Mucosa of gallbladder (tissue), 1 donor: ENCODE results near the gene ZNF518A. TPM values are rescaled to one million over a fixed set of nuclear protein-coding genes. Genes with fewer than 3 reads are reported as not detected.
"Not testable (repeated sequence)": the region's sequence is repeated elsewhere in the genome, so short reads cannot be mapped to it uniquely, and the experiment has no call there.

ENCODE experiments used
- DNase-seq: peaks from one replicate; pipeline ENCODE4 v3.0.0-alpha.2; 2020; ENCODE audit warnings: low spot score
- total RNA-seq: library from RNA; stranded (reverse); gene quantifications from one replicate; pipeline ENCODE4 v1.2.1, GENCODE V29; 2021
- donor health status: DM: no; HTN: no; CAD: no.

The ZNF518A gene
- total RNA-seq, 1 donor from 2014 or later = 21.6 TPM

- DNase-seq = no peak
Measured at GRCh38 chr10:96131621-96132020, 1.5 kb downstream of the ZNF518A start.

GRCh38 chr10:96133135-96133534 lies 3.0 kb downstream of the ZNF518A start:
- no peak for DNase-seq

DNA sequence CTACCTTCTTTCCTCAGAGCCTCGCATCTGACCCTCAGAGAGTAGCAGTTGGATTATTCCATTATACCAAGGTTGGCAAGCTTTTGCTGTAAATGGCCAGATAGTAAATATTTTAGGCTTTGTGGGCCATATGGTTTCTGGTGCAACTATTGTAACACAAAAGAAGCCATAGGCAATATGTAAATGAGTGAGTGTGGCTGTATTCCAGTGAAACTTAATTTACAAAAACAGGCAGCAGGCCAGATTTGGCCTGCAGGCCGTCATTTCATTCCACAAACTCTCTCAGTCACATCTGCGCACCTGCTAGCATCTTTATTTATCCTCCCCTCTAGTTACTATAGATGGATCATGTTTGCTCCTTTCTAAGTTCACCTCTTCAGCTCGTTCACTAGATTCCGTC lies 6.7 kb downstream of the ZNF518A start:
- no peak for DNase-seq

GRCh38 chr10:96137567-96137966 lies 7.5 kb downstream of the ZNF518A start:
- DNase-seq = no peak

GRCh38 chr10:96138102-96138501 lies 8.0 kb downstream of the ZNF518A start:
- no peak for DNase-seq

- DNase-seq = no peak
Measured at GRCh38 chr10:96152437-96152836, 22.3 kb downstream of the ZNF518A start.

DNA sequence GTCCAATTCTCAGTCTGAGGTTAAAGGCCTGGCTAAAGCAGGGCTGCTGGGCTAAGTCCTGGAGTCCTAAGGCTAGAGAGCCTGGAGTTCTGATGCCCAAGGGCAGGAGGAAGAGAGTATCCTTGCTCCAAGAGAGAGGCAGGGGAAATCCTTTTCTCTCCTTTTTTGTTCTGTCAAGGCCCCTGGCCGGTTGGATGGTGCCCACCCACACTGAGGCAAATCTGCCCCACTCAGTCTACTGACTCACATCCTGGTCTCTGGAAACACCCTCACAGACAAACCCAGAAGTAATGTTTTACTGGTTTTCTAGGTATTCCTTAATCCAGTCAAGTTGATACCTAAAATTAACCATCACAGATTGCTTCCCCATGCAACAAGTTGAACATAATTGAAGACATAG lies 23.0 kb downstream of the ZNF518A start:
- DNase-seq = no peak

DNA sequence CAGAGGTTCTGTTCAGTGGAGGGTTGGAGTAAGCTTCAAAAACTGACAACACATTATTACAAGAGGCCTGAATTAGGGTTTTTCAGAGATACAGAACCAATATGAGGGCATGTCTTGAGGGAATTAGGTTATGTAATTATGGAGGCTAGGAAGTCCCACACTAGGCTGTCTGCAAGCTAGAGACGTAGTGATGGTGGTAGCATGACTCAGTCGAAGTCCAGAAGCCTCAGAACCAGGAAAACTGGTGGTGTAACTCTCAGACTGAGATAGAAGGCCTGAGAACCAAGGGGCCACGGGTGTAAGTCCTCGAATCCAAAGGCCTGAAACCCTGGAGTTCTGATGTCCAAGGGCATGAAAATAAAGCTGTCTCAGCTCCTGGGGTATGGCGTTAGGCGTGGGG lies 35.6 kb downstream of the ZNF518A start:
- no peak for DNase-seq

- DNase-seq = no peak
Measured at GRCh38 chr10:96168546-96168945, 38.4 kb downstream of the ZNF518A start.

DNA sequence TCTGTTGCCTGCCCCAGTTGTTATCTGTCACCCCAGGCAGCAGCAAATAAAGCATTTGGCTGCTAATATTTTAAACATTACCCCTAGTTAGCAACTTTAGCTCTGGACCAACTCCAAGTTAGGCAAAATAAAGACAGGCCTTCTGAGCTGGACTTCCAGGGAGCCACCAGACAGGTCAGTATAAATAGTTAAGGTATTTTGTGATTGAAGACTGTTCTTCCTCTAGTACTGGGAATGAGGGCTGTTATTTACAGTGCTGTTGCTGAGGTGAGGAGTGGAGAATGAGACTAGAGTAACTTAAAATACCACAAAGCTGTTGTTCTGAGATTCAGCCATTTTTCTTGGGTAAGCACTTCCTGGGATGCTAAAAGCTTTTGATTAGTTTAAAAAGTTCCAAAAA lies 40.1 kb downstream of the ZNF518A start:
- no peak for DNase-seq

GRCh38 chr10:96172666-96173065 lies 42.6 kb downstream of the ZNF518A start:
- DNase-seq = no peak

GRCh38 chr10:96176985-96177384 lies 46.9 kb downstream of the ZNF518A start:
- DNase-seq = no peak

GRCh38 chr10:96188421-96188820 lies 58.3 kb downstream of the ZNF518A start:
- DNase-seq = no peak

- no peak for DNase-seq
Measured at GRCh38 chr10:96188916-96189315, 58.8 kb downstream of the ZNF518A start.

- DNase-seq = not testable (repeated sequence)
Measured at GRCh38 chr10:96189505-96189904, 59.4 kb downstream of the ZNF518A start.

DNA sequence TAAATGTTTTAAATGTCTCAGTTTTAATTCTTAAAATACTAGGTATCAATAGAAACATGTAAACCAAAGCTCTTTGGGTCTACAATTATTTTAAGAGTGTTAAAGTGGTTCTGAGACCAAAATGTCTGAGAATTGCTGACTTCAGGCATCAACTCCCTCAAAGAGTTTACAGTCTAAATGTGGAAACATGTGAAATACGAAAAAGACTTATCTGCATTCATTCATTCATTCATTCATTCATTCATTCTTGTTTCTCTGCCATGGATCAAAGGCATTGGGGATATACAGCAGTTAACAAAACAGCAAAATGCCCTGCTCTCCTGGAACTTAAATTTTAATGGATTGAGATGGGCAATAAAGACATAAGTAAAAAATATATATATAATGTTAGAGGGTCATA lies 71.4 kb downstream of the ZNF518A start:
- DNase-seq = no peak

DNA sequence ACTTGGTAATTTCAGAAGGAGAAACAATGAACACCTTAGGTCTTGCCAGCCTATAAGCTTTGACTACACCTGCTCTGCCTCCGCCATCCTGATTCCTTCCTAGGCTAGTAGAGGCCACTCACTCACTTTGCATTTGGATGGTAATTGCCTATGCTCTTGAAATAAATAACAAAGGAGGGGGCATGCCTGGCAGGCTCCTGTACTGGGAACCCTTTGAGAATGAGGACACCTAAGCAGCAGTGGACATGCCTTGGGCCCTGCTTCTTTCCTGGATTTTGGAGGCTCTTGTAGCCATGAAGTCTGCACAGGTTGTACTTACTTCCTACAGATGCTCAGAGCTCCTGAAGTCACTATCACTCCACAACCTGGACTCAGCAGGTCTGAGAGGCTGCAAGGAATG lies 75.5 kb downstream of the ZNF518A start:
- DNase-seq = no peak

DNA sequence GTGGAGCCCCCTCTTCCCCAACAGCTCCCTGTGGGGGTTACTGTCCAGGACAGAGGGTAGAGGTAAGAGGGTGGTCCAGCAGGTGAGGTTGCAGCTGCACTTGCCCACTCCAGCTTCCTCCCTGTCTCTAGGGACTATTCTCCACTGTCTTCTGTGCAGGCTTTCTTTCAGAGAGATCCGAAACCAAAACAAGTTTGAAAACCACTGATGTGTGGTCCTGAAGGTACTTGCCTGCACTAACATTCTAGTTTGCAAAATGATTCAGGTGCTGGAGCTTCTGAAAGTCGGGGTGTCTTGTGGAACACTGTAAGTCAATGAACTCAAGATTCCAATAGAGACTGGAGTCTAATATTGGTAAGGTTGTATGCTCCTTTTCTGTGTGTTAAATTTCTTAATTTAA lies 78.2 kb downstream of the ZNF518A start:
- no peak for DNase-seq

DNA sequence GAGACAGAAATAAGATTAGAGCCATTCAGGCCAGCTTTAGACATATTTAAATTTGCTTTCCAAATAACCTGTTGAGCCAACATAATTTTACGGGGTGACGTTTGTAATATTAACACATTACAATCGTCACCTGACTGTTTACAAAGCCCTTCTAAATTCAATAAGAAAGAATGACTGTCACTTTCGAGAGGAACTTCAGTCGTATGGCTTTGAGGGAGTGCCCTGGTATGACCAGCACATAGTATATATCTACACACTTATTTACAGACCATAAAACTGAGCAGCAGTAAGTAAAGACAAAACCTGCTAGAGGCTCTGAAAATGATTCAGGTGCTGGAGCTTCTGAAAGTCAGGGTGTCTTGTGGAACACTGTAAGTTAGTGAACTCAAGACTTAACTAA lies 78.8 kb downstream of the ZNF518A start:
- DNase-seq = no peak

DNA sequence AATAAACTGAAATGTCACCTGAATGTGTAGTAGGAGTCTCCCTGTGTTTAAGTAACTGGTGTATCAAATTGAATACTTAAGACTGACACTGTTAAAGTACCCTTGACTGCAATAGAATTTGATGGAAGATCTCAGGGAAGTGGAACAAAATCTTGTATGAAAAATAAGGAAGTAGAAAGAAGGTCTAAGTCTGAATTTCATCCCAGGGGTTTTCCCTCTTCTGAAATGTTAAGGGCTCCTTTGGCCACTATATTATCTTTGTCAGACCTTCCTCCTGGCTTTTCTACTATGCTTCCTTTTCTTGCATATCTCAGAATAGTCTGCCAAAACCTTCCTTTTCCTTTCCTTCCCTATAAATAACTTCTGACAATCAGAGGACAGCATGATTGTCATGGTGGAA lies 81.7 kb downstream of the ZNF518A start:
- DNase-seq = no peak

- DNase-seq = no peak
Measured at GRCh38 chr10:96212911-96213310, 82.8 kb downstream of the ZNF518A start.
